ENCODE measurements around the gene EIPR1. TPM values are rescaled to one million over a fixed set of nuclear protein-coding genes. Genes with fewer than 3 reads are reported as not detected.

Gene EIPR1
- total RNA-seq, 1 experiment from 2014 or later = 40.4 TPM

DNA sequence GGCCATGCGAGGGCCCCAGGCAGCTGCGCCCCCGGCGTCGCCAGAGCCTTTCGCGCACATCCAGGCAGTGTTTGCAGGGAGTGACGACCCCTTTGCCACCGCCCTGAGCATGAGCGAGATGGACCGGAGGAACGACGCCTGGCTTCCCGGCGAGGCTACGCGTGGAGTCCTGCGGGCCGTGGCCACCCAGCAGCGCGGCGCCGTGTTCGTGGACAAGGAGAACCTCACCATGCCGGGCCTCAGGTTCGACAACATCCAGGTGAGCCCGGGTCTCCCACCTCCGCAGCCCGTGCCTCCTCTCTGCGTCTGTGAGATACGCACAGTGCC lies 10.8 kb upstream of the EIPR1 start:
- ChIA-PET CTCF (no interaction called here), POLR2A (ENCODE audit: unreplicated experiment) (no interaction called here)
- H3K27ac ChIP-seq = no peak overlapping the region
- TF ChIP-seq CTCF (conservative IDR thresholded peaks at IDR 0.05) (no peak), EZH2 (IDR thresholded peaks at IDR 0.05; ENCODE audit: low read depth) (no peak)
- no peaks in the 10 kb centered on the region for H3K9me3 ChIP-seq (ENCODE audit: insufficient read depth, low read depth)
- H3K79me2 ChIP-seq (ENCODE audit: low read depth) = peaks cover 21% of the 10 kb centered on the region
- 0 out of 2 replicates have a peak, but pooled peaks cover 4% of the 10 kb centered on the region for H3F3A ChIP-seq (ENCODE audit: insufficient read depth, low read depth)
- BruUV-seq (replicated peaks) = no TSS peak
- no peaks in the 10 kb centered on the region for H3K27me3 ChIP-seq (ENCODE audit: insufficient read depth, low read depth)
- no peak overlapping the region for H3K4me2 ChIP-seq
- peaks cover 45% of the 10 kb centered on the region for H4K20me1 ChIP-seq (ENCODE audit: insufficient read depth)
- H3K36me3 ChIP-seq (ENCODE audit: low read depth) = peaks cover 39% of the 10 kb centered on the region
- no peaks in the 10 kb centered on the region for H3K4me1 ChIP-seq (replicated peaks; ENCODE audit: insufficient read depth)
- intact Hi-C loops (cut with micrococcal nuclease; ENCODE audit: unreplicated experiment) = no loop called here
- no peaks in the 10 kb centered on the region for H3K9me2 ChIP-seq (ENCODE audit: insufficient read depth)
- no peak overlapping the region for H3K4me3 ChIP-seq
- DNase-seq = no peak
- H2AFZ ChIP-seq = no peak overlapping the region

DNA sequence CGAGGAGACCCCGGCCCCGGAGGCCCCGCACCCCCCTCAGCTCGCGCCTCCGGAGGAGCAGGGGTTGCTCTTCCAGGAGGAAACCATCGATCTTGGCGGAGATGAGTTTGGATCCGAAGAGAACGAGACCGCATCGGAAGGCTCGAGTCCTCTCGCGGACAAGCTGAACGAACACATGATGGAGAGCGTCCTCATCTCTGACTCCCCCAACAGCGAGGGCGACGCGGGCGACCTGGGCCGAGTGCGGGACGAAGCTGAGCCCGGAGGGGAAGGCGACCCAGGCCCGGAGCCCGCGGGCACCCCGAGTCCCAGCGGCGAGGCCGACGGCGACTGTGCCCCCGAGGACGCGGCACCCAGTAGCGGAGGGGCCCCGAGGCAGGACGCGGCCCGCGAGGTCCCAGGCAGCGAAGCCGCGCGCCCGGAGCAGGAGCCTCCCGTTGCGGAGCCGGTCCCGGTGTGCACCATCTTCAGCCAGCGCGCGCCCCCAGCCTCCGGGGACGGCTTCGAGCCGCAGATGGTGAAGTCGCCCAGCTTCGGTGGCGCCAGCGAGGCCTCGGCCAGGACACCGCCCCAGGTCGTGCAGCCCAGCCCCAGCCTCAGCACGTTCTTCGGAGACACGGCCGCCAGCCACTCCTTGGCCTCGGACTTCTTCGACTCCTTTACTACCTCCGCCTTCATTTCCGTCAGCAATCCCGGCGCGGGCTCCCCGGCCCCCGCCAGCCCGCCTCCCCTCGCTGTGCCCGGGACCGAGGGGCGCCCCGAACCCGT lies 10.2 kb upstream of the EIPR1 start:
- BruUV-seq (replicated peaks) = no TSS peak
- Histone ChIP-seq H3K4me3 (no peak overlapping the region), H3F3A (ENCODE audit: insufficient read depth, low read depth) (0 out of 2 replicates have a peak, but pooled peaks cover 4% of the 10 kb centered on the region), H3K27ac (no peak overlapping the region), H3K4me1 (replicated peaks; ENCODE audit: insufficient read depth) (no peaks in the 10 kb centered on the region), H3K4me2 (no peak overlapping the region), H3K9me2 (ENCODE audit: insufficient read depth) (no peaks in the 10 kb centered on the region), H3K27me3 (ENCODE audit: insufficient read depth, low read depth) (no peaks in the 10 kb centered on the region), H2AFZ (no peak overlapping the region), H3K79me2 (ENCODE audit: low read depth) (peaks cover 21% of the 10 kb centered on the region), H3K36me3 (ENCODE audit: low read depth) (peaks cover 39% of the 10 kb centered on the region), H4K20me1 (ENCODE audit: insufficient read depth) (peaks cover 45% of the 10 kb centered on the region), H3K9me3 (ENCODE audit: insufficient read depth, low read depth) (no peaks in the 10 kb centered on the region)
- ChIA-PET POLR2A (ENCODE audit: unreplicated experiment) (no interaction called here), CTCF (no interaction called here)
- no peak for DNase-seq
- intact Hi-C loops (cut with micrococcal nuclease; ENCODE audit: unreplicated experiment) = no loop called here
- TF ChIP-seq CTCF (conservative IDR thresholded peaks at IDR 0.05) (no peak), EZH2 (IDR thresholded peaks at IDR 0.05; ENCODE audit: low read depth) (no peak)

- Histone ChIP-seq H3K27ac (no peak overlapping the region), H4K20me1 (ENCODE audit: insufficient read depth) (peaks cover 45% of the 10 kb centered on the region), H3K4me3 (no peak overlapping the region), H2AFZ (no peak overlapping the region), H3K9me3 (ENCODE audit: insufficient read depth, low read depth) (no peaks in the 10 kb centered on the region), H3K4me1 (replicated peaks; ENCODE audit: insufficient read depth) (no peaks in the 10 kb centered on the region), H3K9me2 (ENCODE audit: insufficient read depth) (no peaks in the 10 kb centered on the region), H3K79me2 (ENCODE audit: low read depth) (peaks cover 28% of the 10 kb centered on the region), H3F3A (ENCODE audit: insufficient read depth, low read depth) (0 out of 2 replicates have a peak, but pooled peaks cover 4% of the 10 kb centered on the region), H3K27me3 (ENCODE audit: insufficient read depth, low read depth) (no peaks in the 10 kb centered on the region), H3K36me3 (ENCODE audit: low read depth) (peaks cover 37% of the 10 kb centered on the region), H3K4me2 (no peak overlapping the region)
- CTCF ChIA-PET = no interaction called here
- intact Hi-C loops (cut with micrococcal nuclease; ENCODE audit: unreplicated experiment) = no loop called here
- TF ChIP-seq CTCF (conservative IDR thresholded peaks at IDR 0.05) = no peak
- TF ChIP-seq EZH2 (IDR thresholded peaks at IDR 0.05; ENCODE audit: low read depth) = no peak
- DNase-seq = no peak
- POLR2A ChIA-PET (ENCODE audit: unreplicated experiment) = no interaction called here
- no TSS peak for BruUV-seq (replicated peaks)
Observed at GRCh38 chr2:3387011-3387410, 9.4 kb upstream of the EIPR1 start.
